HepG2 (cell line): ENCODE measurements around the gene FBXO8.

Experiments
- CEBPB ChIP-seq: IDR thresholded peaks from 2 replicates; pipeline ENCODE4 v1.6.1; 2011; ENCODE audit warnings: low read depth, low read length, improper control_type of control experiment, borderline replicate concordance
- FIP1L1 ChIP-seq: fragments of 200-400 bp; formaldehyde crosslinking; IDR thresholded peaks from 2 replicates; pipeline ENCODE4 v1.6.1; 2018; ENCODE audit warnings: low read depth, mild to moderate bottlenecking, low read length, moderate library complexity, borderline replicate concordance; ENCODE audit not compliant: insufficient read depth
- GPN1 ChIP-seq: sonication (generic); formaldehyde crosslinking; IDR thresholded peaks from 2 replicates; pipeline ENCODE4 v1.5.1; 2020; ENCODE audit warnings: missing genetic modification reagents, borderline replicate concordance
- NPAS2 ChIP-seq: sonication (generic); formaldehyde crosslinking; IDR thresholded peaks from 2 replicates; pipeline ENCODE4 v1.8.0; 2022; ENCODE audit warnings: mild to moderate bottlenecking, missing genetic modification reagents, borderline replicate concordance
- TF ChIP-seq, protein P1 (sequence below): sonication (generic); formaldehyde crosslinking; conservative IDR thresholded peaks from 2 replicates; pipeline ENCODE4 v1.4.0; 2020; ENCODE audit warnings: missing genetic modification reagents
- TF ChIP-seq, protein P2 (sequence below): sonication (generic); formaldehyde crosslinking; IDR thresholded peaks from 2 replicates; pipeline ENCODE4 v1.4.0; 2020; ENCODE audit warnings: missing genetic modification reagents
- TF ChIP-seq, protein P3 (sequence below): sonication (generic); formaldehyde crosslinking; IDR thresholded peaks from 2 replicates; pipeline ENCODE4 v1.4.0; 2020; ENCODE audit warnings: missing genetic modification reagents

DNA sequence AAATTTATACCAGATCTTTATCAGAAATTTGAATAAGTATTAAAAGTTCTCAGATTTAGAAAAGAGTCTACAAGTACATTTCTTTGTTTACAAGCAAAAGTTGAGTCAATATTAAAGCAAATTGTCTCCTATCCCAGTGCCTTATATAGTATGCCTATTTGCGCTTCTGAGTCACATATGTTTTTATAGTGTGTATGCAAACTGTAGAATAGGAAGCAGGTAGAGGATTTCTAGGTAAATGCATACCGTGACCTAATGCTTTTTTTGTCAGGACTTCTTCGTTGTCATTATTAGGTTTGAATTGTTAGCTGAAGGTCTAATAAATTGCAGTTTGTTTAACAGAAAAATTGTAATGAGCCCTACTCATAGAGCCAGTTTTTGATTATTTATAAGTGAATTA is 22.5 kb upstream of the FBXO8 start:
- TF ChIP-seq FIP1L1 (no peak), NPAS2 (CRISPR knock-in tag) (no peak), CEBPB (no peak), GPN1 (CRISPR knock-in tag) (no peak)
- TF ChIP-seq, protein P1, sequence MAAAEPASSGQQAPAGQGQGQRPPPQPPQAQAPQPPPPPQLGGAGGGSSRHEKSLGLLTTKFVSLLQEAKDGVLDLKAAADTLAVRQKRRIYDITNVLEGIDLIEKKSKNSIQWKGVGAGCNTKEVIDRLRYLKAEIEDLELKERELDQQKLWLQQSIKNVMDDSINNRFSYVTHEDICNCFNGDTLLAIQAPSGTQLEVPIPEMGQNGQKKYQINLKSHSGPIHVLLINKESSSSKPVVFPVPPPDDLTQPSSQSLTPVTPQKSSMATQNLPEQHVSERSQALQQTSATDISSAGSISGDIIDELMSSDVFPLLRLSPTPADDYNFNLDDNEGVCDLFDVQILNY (CRISPR knock-in tag): no peak
- TF ChIP-seq, protein P2, sequence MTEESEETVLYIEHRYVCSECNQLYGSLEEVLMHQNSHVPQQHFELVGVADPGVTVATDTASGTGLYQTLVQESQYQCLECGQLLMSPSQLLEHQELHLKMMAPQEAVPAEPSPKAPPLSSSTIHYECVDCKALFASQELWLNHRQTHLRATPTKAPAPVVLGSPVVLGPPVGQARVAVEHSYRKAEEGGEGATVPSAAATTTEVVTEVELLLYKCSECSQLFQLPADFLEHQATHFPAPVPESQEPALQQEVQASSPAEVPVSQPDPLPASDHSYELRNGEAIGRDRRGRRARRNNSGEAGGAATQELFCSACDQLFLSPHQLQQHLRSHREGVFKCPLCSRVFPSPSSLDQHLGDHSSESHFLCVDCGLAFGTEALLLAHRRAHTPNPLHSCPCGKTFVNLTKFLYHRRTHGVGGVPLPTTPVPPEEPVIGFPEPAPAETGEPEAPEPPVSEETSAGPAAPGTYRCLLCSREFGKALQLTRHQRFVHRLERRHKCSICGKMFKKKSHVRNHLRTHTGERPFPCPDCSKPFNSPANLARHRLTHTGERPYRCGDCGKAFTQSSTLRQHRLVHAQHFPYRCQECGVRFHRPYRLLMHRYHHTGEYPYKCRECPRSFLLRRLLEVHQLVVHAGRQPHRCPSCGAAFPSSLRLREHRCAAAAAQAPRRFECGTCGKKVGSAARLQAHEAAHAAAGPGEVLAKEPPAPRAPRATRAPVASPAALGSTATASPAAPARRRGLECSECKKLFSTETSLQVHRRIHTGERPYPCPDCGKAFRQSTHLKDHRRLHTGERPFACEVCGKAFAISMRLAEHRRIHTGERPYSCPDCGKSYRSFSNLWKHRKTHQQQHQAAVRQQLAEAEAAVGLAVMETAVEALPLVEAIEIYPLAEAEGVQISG (CRISPR knock-in tag): no peak
- TF ChIP-seq, protein P3, sequence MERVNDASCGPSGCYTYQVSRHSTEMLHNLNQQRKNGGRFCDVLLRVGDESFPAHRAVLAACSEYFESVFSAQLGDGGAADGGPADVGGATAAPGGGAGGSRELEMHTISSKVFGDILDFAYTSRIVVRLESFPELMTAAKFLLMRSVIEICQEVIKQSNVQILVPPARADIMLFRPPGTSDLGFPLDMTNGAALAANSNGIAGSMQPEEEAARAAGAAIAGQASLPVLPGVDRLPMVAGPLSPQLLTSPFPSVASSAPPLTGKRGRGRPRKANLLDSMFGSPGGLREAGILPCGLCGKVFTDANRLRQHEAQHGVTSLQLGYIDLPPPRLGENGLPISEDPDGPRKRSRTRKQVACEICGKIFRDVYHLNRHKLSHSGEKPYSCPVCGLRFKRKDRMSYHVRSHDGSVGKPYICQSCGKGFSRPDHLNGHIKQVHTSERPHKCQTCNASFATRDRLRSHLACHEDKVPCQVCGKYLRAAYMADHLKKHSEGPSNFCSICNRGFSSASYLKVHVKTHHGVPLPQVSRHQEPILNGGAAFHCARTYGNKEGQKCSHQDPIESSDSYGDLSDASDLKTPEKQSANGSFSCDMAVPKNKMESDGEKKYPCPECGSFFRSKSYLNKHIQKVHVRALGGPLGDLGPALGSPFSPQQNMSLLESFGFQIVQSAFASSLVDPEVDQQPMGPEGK (CRISPR knock-in tag): no peak
